Activated naive CD4-positive, alpha-beta T cell treated with anti-CD3 and anti-CD28 coated beads, Interleukin-2, amount 50 U/mL, for 16 hours (primary cell): ENCODE measurements around the gene ALDOA.
"Not testable (repeated sequence)": the region's sequence is repeated elsewhere in the genome, so short reads cannot be mapped to it uniquely, and the experiment has no call there.

ENCODE experiments used
- DNase-seq: peaks from one replicate; pipeline ENCODE4 v3.0.0-alpha.2; 2020

Gene ALDOA

GRCh38 chr16:30065102-30065942, at the start of gene ALDOA:
ALDOA (plus strand) TSS chr16:30065760; CDS start chr16:30066898, 1,138 bp downstream.
- peak; percentile 96 for DNase-seq

- DNase-seq, result no peak
Measured at GRCh38 chr16:30016555-30017276, 48.8 kb upstream of the ALDOA start.

GRCh38 chr16:30017277-30017656, 48.3 kb upstream of the ALDOA start:
- no peak for DNase-seq

GRCh38 chr16:30017937-30018336, 47.6 kb upstream of the ALDOA start:
- DNase-seq, result not testable (repeated sequence)

- DNase-seq, result no peak
Measured at GRCh38 chr16:30018731-30019158, 46.8 kb upstream of the ALDOA start.

GRCh38 chr16:30022887-30023286, 42.7 kb upstream of the ALDOA start, which contains the start of gene C16orf92:
C16orf92 (plus strand) TSS chr16:30023198; CDS start chr16:30023341, 143 bp downstream.
- no peak for DNase-seq

GRCh38 chr16:30023586-30023985, 42.0 kb upstream of the ALDOA start:
- DNase-seq, result no peak

- no peak for DNase-seq
Measured at GRCh38 chr16:30024451-30024850, 41.1 kb upstream of the ALDOA start.

GRCh38 chr16:30025156-30025555, 40.4 kb upstream of the ALDOA start:
- DNase-seq, result no peak

- no peak for DNase-seq
Measured at GRCh38 chr16:30025574-30025973, 40.0 kb upstream of the ALDOA start.

- no peak for DNase-seq
Measured at GRCh38 chr16:30026449-30026848, 39.1 kb upstream of the ALDOA start.

GRCh38 chr16:30027588-30028437, 37.7 kb upstream of the ALDOA start:
- DNase-seq, result no peak

GRCh38 chr16:30028438-30029076, 37.0 kb upstream of the ALDOA start:
- DNase-seq, result no peak

GRCh38 chr16:30030011-30030685, 35.4 kb upstream of the ALDOA start:
- DNase-seq, result no peak

GRCh38 chr16:30030841-30031413, 34.6 kb upstream of the ALDOA start, which contains the start of gene TLCD3B:
TLCD3B (minus strand) TSS chr16:30031271; CDS start chr16:30030527, 744 bp downstream.
- DNase-seq, result no peak

- DNase-seq, result no peak
Measured at GRCh38 chr16:30031477-30031918, 34.1 kb upstream of the ALDOA start.

GRCh38 chr16:30032083-30032819, 33.3 kb upstream of the ALDOA start:
- DNase-seq, result peak; percentile 63

GRCh38 chr16:30033270-30033669, 32.3 kb upstream of the ALDOA start:
- DNase-seq, result no peak

- DNase-seq, result no peak
Measured at GRCh38 chr16:30040221-30040620, 25.3 kb upstream of the ALDOA start.

GRCh38 chr16:30040690-30041089, 24.9 kb upstream of the ALDOA start:
- not testable (repeated sequence) for DNase-seq

- DNase-seq, result no peak
Measured at GRCh38 chr16:30041841-30042240, 23.7 kb upstream of the ALDOA start.
